Lung (tissue), 12 donors: Measurements from ENCODE around the gene ABCB7. TPM values are rescaled to one million over a fixed set of nuclear protein-coding genes. Genes with fewer than 3 reads are reported as not detected.
A peak's percentile ranks its signal among the peaks of the same experiment; 100 is the strongest.

Experiments
- ATAC-seq: fragments of 200-7000 bp; cut with Tn5 transposase; one replicate; pipeline ENCODE4 v1.9.1; 2020; ENCODE audit warnings: moderate number of reproducible peaks; ENCODE audit not compliant: insufficient read depth, low FRiP score
- DNase-seq, 3 donors: peaks; one replicate each; pipeline ENCODE4 v3.0.0-alpha.2; 2013 to 2017
- H3K27ac ChIP-seq, 2 donors: one replicate each; pipeline ENCODE4 v1.5.1; 2013; ENCODE audit warnings: mild to moderate bottlenecking in 2 of 2, moderate library complexity in 2 of 2, control low read depth in 1 of 2, inconsistent platforms in 1 of 2, low read depth in 1 of 2, low read length in 1 of 2
- H3K27me3 ChIP-seq, 3 donors: one replicate each; pipeline ENCODE4 v1.5.1; 2013; ENCODE audit warnings: low read length in 2 of 3; ENCODE audit not compliant: control insufficient read depth in 3 of 3, insufficient read depth in 3 of 3
- H3K36me3 ChIP-seq, 4 donors: one replicate each; pipeline ENCODE4 v1.5.1; 2013; ENCODE audit warnings: low read length in 4 of 4, mild to moderate bottlenecking in 1 of 4, moderate library complexity in 1 of 4; ENCODE audit not compliant: control insufficient read depth in 4 of 4, insufficient read depth in 4 of 4
- H3K4me1 ChIP-seq, 5 donors: one replicate each; pipeline ENCODE4 v1.5.1; 2013; ENCODE audit warnings: low read length in 5 of 5, mild to moderate bottlenecking in 2 of 5, moderate library complexity in 1 of 5; ENCODE audit not compliant: control insufficient read depth in 5 of 5, insufficient read depth in 5 of 5
- H3K4me3 ChIP-seq: one replicate; pipeline ENCODE4 v1.5.1; 2013; ENCODE audit warnings: mild to moderate bottlenecking, control low read depth, moderate library complexity
- H3K9ac ChIP-seq, 2 donors: one replicate each; pipeline ENCODE4 v1.5.1; 2013; ENCODE audit warnings: low read length in 2 of 2, control low read depth in 1 of 2; ENCODE audit not compliant: insufficient read depth in 1 of 2
- H3K9me3 ChIP-seq, 4 donors: one replicate each; pipeline ENCODE4 v1.5.1; 2013; ENCODE audit warnings: low read length in 3 of 4, mild to moderate bottlenecking in 1 of 4, moderate library complexity in 1 of 4; ENCODE audit not compliant: control insufficient read depth in 4 of 4, insufficient read depth in 3 of 4
- CTCF ChIP-seq: IDR thresholded peaks from 2 replicates; pipeline ENCODE4 v1.5.1; 2012; ENCODE audit warnings: mild to moderate bottlenecking; ENCODE audit errors: control extremely low read depth, extremely low read depth
- WGBS, 2 donors: extraction: QIAGEN DNeasy Blood & Tissue Kit; methylation state at CpG; one replicate each; pipeline ENCODE4 v1.1.7; 2013; 5-methylcytosine and 5-hydroxymethylcytosine counted together
- polyA plus RNA-seq, 2 donors: library from polyadenylated mRNA; stranded (reverse); fragments of 200-250 nt; gene quantifications; one replicate each; pipeline ENCODE4 v1.2.1, GENCODE V29; 2013
- total RNA-seq, 2 donors: library from RNA; depleted of rRNA in 1 of 2; stranded (reverse); fragments of >200 nt in 1 of 2; gene quantifications; one replicate each; pipeline ENCODE4 v1.2.1, GENCODE V29; 2014 to 2021
- donor health status: control.
- donor health status: control.
- donor health status: Bipolar disorder and iron deficiency.
- donor health status: healthy.
- donor health status: DM: yes; HTN: yes; CAD: no.

Gene ABCB7
- total and polyA plus RNA-seq, 4 donors = 8.2 to 41.3 (median 15.0) TPM

DNA sequence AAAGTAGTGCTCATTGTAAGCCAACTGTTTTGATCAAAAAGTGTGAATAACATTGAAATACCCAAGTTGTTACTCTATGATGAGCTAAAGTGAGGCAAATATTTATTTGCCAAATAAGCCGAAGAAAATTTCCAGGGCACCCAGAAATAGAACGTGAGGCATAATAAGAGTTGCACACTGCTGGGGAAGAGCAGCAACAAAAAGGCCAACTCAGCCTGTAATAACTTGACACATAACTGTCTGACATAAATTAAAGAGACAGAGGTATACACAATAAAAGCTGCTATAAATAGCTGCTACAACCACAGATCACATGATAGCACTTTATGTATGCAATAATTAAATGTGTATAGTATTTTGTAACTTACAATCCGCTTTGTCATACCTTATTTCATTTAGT lies 2.0 kb upstream of the ABCB7 start:
- peaks cover 0 to 6% (median 0%) of the 10 kb centered on the region in 5 donors for H3K4me1 ChIP-seq
- WGBS, 2 donors = 74 to 80% methylated on average over 3 of the region's 3 CpGs
- ATAC-seq (no peak), DNase-seq (no peak)
- H3K4me3 ChIP-seq = no peak overlapping the region
- no peaks in the 10 kb centered on the region for H3K9me3 ChIP-seq
- no peak overlapping the region for H3K27ac ChIP-seq
- no peak overlapping the region for H3K9ac ChIP-seq
- H3K36me3 ChIP-seq = no peaks in the 10 kb centered on the region
- no peak for TF ChIP-seq CTCF
- no peaks in the 10 kb centered on the region for H3K27me3 ChIP-seq

- WGBS, 2 donors = 8 to 30% methylated on average over 7 of the region's 7 CpGs
- Histone ChIP-seq H3K9ac (peak overlapping the region in 1 of 2 donors; percentile 81), H3K4me3 (no peak overlapping the region), H3K4me1 (peaks cover 0 to 6% (median 0%) of the 10 kb centered on the region in 5 donors), H3K27ac (peak overlapping the region; percentile 59 to 76), H3K27me3 (no peaks in the 10 kb centered on the region), H3K9me3 (no peaks in the 10 kb centered on the region), H3K36me3 (no peaks in the 10 kb centered on the region)
- ATAC-seq (peak; percentile 45), DNase-seq (peak; percentile 14 to 65 (median 60))
- no peak for TF ChIP-seq CTCF
Measured at GRCh38 chrX:75156531-75156945, 455 bp upstream of the ABCB7 start.

DNA sequence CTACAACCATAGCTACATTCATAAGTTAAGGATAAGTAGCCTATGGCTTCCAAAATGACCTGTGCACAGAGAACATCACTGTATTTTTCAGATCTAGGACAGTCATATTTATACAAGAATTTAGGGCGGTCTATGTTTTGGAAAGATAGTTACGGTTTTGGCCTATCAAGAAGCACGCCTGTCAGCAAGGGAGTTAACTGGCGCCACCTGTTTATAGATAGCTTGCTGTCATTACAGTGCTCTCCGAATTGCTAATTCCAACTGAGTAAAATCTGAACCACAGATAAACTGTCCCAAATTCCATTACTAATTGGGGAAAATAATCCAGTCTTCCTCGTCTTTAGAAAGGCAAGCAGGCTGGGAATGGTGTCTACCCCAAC lies 646 bp downstream of the ABCB7 start:
- no peak for ATAC-seq
- Histone ChIP-seq H3K4me1 (peaks cover 0 to 6% (median 0%) of the 10 kb centered on the region in 5 donors), H3K27ac (peak overlapping the region in 1 of 2 donors; percentile 76), H3K36me3 (no peaks in the 10 kb centered on the region), H3K9me3 (no peaks in the 10 kb centered on the region), H3K9ac (peak overlapping the region; percentile 72 to 82), H3K27me3 (no peaks in the 10 kb centered on the region), H3K4me3 (peak overlapping the region; percentile 51)
- DNase-seq = peak in 2 of 3 donors; percentile 11 to 35
- WGBS, 2 donors = 1 to 37% methylated on average over 6 of the region's 6 CpGs
- TF ChIP-seq CTCF = no peak

GRCh38 chrX:75154871-75155270 lies 1.2 kb downstream of the ABCB7 start:
- Histone ChIP-seq H3K36me3 (peaks cover 0 to 2% (median 0%) of the 10 kb centered on the region in 4 donors), H3K27me3 (no peaks in the 10 kb centered on the region), H3K9me3 (no peaks in the 10 kb centered on the region), H3K4me3 (no peak overlapping the region), H3K4me1 (peaks cover 0 to 6% (median 0%) of the 10 kb centered on the region in 5 donors), H3K27ac (no peak overlapping the region), H3K9ac (peak overlapping the region in 1 of 2 donors; percentile 36)
- no peak for DNase-seq
- WGBS, 2 donors = 61 to 78% methylated on average over 1 of the region's 1 CpG
- no peak for ATAC-seq
- TF ChIP-seq CTCF = no peak
